Retinal pigment epithelial cell (primary cell): ENCODE data around the gene SCAF4.
"Not testable (repeated sequence)": the region's sequence is repeated elsewhere in the genome, so short reads cannot be mapped to it uniquely, and the experiment has no call there.

ENCODE experiments used
- DNase-seq: peaks from one replicate; pipeline ENCODE4 v3.0.0-alpha.2; 2010; ENCODE audit warnings: low read depth
- H3K4me3 ChIP-seq: 2 replicates; pipeline ENCODE4 v1.5.1; 2011; ENCODE audit warnings: mild to moderate bottlenecking, low read length, control low read depth, moderate library complexity
- TF ChIP-seq, protein P1 (sequence below): conservative IDR thresholded peaks from 2 replicates; pipeline ENCODE4 v1.5.1; 2011; ENCODE audit warnings: low read depth, low read length, control low read depth, inconsistent platforms

SCAF4 gene

DNA sequence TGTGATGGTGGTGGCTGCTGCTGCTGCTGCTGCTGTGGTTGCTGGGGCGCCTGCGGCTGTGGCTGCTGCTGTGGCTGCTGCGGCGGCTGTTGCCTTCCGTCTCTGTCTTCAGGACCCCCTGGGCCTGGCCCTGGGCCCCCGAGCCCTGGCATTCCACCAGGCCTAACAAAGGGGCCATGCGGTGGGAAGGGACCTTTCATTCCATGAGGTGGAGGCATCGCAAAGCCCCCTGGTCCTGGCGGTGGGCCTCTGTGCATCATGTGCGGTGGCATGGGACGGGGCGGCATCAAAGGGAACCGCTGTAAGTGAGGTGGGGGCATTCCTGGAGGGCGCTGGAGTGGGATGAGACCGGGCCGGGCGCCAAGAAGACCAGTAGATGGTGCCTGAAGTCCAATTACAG is 60.0 kb downstream of the SCAF4 start:
- no peak overlapping the region for H3K4me3 ChIP-seq
- no peak for DNase-seq
- TF ChIP-seq, protein P1, sequence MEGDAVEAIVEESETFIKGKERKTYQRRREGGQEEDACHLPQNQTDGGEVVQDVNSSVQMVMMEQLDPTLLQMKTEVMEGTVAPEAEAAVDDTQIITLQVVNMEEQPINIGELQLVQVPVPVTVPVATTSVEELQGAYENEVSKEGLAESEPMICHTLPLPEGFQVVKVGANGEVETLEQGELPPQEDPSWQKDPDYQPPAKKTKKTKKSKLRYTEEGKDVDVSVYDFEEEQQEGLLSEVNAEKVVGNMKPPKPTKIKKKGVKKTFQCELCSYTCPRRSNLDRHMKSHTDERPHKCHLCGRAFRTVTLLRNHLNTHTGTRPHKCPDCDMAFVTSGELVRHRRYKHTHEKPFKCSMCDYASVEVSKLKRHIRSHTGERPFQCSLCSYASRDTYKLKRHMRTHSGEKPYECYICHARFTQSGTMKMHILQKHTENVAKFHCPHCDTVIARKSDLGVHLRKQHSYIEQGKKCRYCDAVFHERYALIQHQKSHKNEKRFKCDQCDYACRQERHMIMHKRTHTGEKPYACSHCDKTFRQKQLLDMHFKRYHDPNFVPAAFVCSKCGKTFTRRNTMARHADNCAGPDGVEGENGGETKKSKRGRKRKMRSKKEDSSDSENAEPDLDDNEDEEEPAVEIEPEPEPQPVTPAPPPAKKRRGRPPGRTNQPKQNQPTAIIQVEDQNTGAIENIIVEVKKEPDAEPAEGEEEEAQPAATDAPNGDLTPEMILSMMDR, result no peak

DNA sequence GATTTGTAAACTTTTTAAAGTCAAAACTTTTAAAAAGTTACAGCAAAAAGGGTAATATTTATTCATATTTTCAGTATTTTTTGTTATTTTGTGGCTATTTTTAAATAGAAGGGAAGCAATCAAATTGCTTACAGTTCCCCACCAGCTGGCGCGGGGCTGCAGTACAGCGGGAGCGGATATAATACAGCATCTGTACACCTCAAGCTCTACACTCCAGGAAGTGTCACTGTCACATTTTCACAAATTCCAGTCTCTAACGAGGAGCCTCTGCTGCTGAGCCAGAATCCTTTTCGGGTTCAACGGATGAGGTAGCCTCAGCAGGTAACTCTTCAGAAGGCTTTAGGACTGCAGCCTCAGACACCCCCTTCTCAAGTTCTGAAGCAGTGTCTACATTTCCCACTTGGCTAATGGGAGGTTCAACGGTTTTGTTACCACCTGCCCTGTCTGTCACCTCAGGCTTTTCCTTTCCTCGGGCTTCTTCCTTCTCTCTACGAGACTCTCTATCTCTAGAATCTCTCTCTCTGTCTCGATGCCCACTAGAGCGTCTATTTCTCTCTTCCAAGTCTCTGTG is 60.7 kb downstream of the SCAF4 start:
- TF ChIP-seq, protein P1, result no peak
- no peak overlapping the region for H3K4me3 ChIP-seq
- DNase-seq, result no peak

DNA sequence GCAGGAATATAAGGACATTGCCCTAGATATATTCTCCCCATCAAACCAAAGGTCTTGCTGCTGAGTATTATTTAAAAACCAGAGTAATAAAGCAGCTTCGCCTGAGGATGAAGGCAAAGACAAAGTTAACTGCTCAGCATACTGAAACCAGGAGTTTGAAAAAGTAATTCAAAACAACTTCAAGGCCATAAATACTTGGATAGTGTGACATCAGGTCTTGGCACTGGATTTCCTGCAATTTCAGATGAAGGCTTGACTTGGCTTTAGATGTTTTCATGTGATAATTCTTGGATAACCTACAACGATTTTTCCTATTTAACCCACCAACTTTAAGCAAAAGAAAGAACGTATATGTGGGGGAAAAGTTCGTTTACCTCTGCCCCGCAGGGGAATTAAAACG is 61.8 kb downstream of the SCAF4 start:
- no peak overlapping the region for H3K4me3 ChIP-seq
- no peak for DNase-seq
- TF ChIP-seq, protein P1, result no peak

DNA sequence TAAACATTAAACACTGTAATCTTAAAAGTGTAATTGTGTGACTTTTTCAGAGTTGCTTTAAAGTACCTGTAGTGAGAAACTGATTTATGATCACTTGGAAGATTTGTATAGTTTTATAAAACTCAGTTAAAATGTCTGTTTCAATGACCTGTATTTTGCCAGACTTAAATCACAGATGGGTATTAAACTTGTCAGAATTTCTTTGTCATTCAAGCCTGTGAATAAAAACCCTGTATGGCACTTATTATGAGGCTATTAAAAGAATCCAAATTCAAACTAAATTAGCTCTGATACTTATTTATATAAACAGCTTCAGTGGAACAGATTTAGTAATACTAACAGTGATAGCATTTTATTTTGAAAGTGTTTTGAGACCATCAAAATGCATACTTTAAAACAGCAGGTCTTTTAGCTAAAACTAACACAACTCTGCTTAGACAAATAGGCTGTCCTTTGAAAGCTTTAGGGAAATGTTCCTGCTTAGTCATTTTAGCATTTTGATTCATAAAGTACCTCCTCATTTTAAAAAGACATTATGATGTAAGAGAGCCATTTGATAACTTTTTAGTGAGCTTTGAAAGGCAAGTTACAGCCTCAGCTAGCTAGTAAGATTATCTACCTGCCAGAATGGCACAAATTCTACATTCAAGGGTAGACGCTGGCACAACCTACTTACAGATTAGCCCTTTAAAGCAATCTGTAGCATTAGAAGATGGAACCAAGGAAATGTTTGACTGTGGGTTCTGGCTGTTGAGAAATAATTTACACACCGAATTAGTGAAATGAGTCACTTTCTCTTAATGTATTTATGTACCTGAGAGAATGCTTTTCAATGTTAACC is 63.0 kb downstream of the SCAF4 start:
- DNase-seq, result no peak
- no peak overlapping the region for H3K4me3 ChIP-seq
- TF ChIP-seq, protein P1, result no peak

DNA sequence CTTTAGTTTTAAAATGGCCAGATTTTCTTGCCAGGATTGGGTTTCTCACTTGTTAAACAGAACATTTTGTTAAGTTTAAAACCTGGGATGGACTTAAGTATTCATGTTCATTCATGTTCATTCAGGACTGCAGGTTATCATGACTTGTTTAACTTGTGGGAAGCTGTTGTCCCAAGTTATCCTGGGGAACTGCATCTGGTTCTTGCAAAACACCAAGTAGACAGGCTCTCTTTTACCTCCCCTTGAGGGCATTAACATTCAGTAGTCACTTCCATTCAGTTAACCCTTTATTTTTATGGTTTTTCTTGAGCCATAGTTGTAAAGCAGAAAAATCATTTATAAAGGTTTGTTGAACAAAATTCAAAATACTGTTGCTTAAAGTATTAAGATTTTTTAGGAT is 64.3 kb downstream of the SCAF4 start:
- TF ChIP-seq, protein P1, result no peak
- DNase-seq, result no peak
- H3K4me3 ChIP-seq, result no peak overlapping the region

DNA sequence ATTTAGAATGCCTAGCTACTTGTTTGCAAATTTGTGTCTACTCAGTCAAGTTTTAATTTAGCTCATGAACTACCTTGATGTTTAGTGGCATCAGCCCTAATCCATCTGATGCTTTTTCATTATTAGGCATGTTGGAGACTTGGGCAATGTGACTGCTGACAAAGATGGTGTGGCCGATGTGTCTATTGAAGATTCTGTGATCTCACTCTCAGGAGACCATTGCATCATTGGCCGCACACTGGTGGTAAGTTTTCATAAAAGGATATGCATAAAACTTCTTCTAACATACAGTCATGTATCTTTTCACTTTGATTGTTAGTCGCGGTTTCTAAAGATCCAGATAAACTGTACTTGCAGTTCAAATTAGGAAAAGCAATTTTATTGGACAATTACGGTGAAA is 64.8 kb downstream of the SCAF4 start:
- DNase-seq, result no peak
- TF ChIP-seq, protein P1, result no peak
- H3K4me3 ChIP-seq, result no peak overlapping the region

DNA sequence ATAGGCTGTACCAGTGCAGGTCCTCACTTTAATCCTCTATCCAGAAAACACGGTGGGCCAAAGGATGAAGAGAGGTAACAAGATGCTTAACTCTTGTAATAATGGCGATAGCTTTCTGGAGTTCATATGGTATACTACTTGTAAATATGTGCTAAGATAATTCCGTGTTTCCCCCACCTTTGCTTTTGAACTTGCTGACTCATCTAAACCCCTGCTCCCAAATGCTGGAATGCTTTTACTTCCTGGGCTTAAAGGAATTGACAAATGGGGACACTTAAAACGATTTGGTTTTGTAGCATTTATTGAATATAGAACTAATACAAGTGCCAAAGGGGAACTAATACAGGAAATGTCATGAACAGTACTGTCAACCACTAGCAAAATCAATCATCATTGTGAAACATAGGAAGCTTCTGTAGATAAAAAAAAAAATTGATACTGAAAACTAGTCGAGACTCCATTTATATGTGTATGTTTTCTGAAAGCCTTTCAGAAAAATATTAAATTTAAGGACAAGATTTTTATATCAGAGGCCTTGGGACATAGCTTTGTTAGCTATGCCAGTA is 65.4 kb downstream of the SCAF4 start:
- no peak overlapping the region for H3K4me3 ChIP-seq
- DNase-seq, result no peak
- TF ChIP-seq, protein P1, result no peak

DNA sequence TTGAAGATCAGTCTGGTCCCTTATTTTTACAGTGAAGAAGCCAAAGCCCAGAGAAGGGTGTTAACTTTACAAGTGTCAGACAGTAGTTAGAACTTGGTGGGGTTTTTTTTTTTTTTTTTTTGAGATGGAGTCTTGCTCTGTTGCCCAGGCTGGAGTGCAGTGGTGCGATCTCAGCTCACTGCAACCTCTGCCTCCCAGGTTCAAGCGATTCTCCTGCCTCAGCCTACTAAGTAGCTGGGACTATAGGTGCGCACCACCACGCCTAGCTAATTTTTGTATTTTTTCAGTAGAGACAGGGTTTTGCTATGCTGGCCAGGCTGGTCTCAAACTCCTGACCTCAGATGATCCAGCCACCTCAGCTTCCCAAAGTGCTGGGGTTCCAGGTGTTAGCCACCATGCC is 66.0 kb downstream of the SCAF4 start:
- DNase-seq, H3K4me3 ChIP-seq: not testable (repeated sequence)
